ENCODE data around the gene EGFL8. TPM values are rescaled to one million over a fixed set of nuclear protein-coding genes. Genes with fewer than 3 reads are reported as not detected.

Gene EGFL8
- total and polyA plus RNA-seq, 4 donors, result 1.8 to 8.2 (median 1.9) TPM

- TF ChIP-seq CTCF (IDR thresholded peaks at IDR 0.05; ENCODE audit: low read depth, low read length, missing input control) (no peak), MAX (IDR thresholded peaks at IDR 0.05) (no peak), YY1 (IDR thresholded peaks at IDR 0.05) (no peak), HNF4A (conservative IDR thresholded peaks at IDR 0.05) (no peak)
Observed at GRCh38 chr6:32156891-32157290, 7.5 kb upstream of the EGFL8 start (continued).

DNA sequence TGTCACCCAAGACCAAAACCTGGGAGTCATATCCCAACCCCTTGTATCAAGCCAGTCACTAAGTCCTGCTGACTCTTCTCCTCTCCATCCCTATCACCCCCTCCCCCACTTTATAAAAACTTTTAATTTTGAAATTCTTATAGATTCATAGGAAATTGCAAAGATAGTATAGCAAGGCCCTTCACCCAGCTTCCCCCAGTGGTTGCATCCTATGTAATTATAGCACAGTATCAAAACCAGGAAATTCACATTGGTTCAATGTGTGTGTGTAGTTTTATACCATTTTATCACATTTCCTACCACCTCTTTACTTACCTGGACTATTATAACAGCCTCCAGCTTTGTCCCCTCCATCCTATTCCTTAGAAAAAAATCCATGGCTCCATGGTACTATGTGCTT, 6.3 kb upstream of the EGFL8 start:
- peaks cover 6 to 24% (median 13%) of the 10 kb centered on the region in 4 donors for H3K4me1 ChIP-seq (ENCODE audit: control insufficient read depth in 4 of 4, insufficient read depth in 4 of 4, low read length in 3 of 4)
- no peak for DNase-seq (ENCODE audit: low spot score)
- peaks cover 7 to 11% (median 10%) of the 10 kb centered on the region in 4 donors for H3K36me3 ChIP-seq (ENCODE audit: control insufficient read depth in 4 of 4, insufficient read depth in 3 of 4, low read depth in 1 of 4, low read length in 3 of 4)

More for the DNA sequence above, 6.3 kb upstream of the EGFL8 start:
- H3K9ac ChIP-seq (ENCODE audit: low read depth in 1 of 2, low read length in 2 of 2), result no peak overlapping the region
- H3K4me3 ChIP-seq (ENCODE audit: low read depth in 1 of 3, low read length in 3 of 3), result no peak overlapping the region
- no peaks in the 10 kb centered on the region for H3K9me3 ChIP-seq (ENCODE audit: control insufficient read depth in 4 of 4, low read length in 3 of 4)
- H3K27me3 ChIP-seq (ENCODE audit: control insufficient read depth in 4 of 4, insufficient read depth in 4 of 4, low read length in 3 of 4), result no peaks in the 10 kb centered on the region
- no peak overlapping the region for H3K27ac ChIP-seq (ENCODE audit: low read depth in 1 of 2, low read length in 2 of 2)
- TF ChIP-seq, protein P1, sequence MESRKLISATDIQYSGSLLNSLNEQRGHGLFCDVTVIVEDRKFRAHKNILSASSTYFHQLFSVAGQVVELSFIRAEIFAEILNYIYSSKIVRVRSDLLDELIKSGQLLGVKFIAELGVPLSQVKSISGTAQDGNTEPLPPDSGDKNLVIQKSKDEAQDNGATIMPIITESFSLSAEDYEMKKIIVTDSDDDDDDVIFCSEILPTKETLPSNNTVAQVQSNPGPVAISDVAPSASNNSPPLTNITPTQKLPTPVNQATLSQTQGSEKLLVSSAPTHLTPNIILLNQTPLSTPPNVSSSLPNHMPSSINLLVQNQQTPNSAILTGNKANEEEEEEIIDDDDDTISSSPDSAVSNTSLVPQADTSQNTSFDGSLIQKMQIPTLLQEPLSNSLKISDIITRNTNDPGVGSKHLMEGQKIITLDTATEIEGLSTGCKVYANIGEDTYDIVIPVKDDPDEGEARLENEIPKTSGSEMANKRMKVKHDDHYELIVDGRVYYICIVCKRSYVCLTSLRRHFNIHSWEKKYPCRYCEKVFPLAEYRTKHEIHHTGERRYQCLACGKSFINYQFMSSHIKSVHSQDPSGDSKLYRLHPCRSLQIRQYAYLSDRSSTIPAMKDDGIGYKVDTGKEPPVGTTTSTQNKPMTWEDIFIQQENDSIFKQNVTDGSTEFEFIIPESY (IDR thresholded peaks at IDR 0.05), result no peak
- TF ChIP-seq YY1 (IDR thresholded peaks at IDR 0.05), result no peak
- no peak for TF ChIP-seq HNF4G (IDR thresholded peaks at IDR 0.05)
- no peak for TF ChIP-seq SP1 (IDR thresholded peaks at IDR 0.05)
- TF ChIP-seq RAD21 (IDR thresholded peaks at IDR 0.05), result no peak
- no peak for TF ChIP-seq RXRA (IDR thresholded peaks at IDR 0.05)
- no peak for TF ChIP-seq FOXA2 (IDR thresholded peaks at IDR 0.05)
- no peak for TF ChIP-seq FOXA1 (IDR thresholded peaks at IDR 0.05)
- TF ChIP-seq MAX (IDR thresholded peaks at IDR 0.05), result no peak
- TF ChIP-seq JUND (IDR thresholded peaks at IDR 0.05), result no peak
- TF ChIP-seq GABPA (IDR thresholded peaks at IDR 0.05 in 1 of 2, conservative IDR thresholded peaks at IDR 0.05 in 1 of 2), result no peak
- TF ChIP-seq REST (IDR thresholded peaks at IDR 0.05), result no peak
